Activated naive CD8-positive, alpha-beta T cell treated with anti-CD3 and anti-CD28 coated beads for 36 hours (primary cell): ENCODE measurements around the gene MLLT1. TPM values are rescaled to one million over a fixed set of nuclear protein-coding genes. Genes with fewer than 3 reads are reported as not detected.
A peak's percentile ranks its signal among the peaks of the same experiment; 100 is the strongest.

Experiments used
- DNase-seq: peaks from one replicate; pipeline ENCODE4 v3.0.0; 2021
- H3K27ac Mint-ChIP-seq: one replicate; pipeline ENCODE4 v1.8.0; 2022; ENCODE audit warnings: mild to moderate bottlenecking, moderate library complexity, mixed read lengths
- H3K27me3 Mint-ChIP-seq: one replicate; pipeline ENCODE4 v1.8.0; 2022; ENCODE audit warnings: mild to moderate bottlenecking, mixed read lengths
- H3K36me3 Mint-ChIP-seq: one replicate; pipeline ENCODE4 v1.8.0; 2021; ENCODE audit warnings: mild to moderate bottlenecking, mixed read lengths
- H3K4me1 Mint-ChIP-seq: one replicate; pipeline ENCODE4 v1.8.0; 2021; ENCODE audit warnings: mixed read lengths
- H3K4me3 Mint-ChIP-seq: one replicate; pipeline ENCODE4 v1.8.0; 2022; ENCODE audit warnings: mild to moderate bottlenecking, moderate library complexity, mixed read lengths
- H3K9me3 Mint-ChIP-seq: one replicate; pipeline ENCODE4 v1.8.0; 2022; ENCODE audit warnings: mixed read lengths
- total RNA-seq, 2 experiments: library from RNA; stranded (reverse); gene quantifications; one replicate each; pipeline ENCODE4 v1.2.3, GENCODE V29; 2021

Gene MLLT1
- total RNA-seq, 2 experiments from 2014 or later: 55.2 to 56.8 TPM

DNA sequence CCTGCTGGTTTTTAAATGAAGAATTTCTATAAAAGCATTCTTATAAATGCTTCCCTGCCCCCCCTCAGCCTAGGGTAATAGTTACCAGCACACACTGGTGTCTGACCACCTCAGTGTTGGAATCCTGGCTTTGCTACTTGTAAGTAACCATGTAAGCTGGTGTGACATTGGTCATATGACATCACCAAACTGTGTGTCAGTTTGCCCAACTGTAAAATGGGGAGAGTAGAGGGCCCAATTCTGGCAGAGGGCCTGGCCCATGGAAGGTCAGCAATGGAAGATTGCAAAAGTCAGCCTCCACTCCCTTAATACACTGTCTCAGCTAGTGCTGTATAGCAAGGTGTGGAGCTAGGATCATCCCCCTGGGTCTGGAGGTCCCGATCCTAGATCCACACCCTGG lies 112.7 kb downstream of the MLLT1 start:
- H3K4me1 Mint-ChIP-seq: no peaks in the 10 kb centered on the region
- peaks cover 10% of the 10 kb centered on the region for H3K9me3 Mint-ChIP-seq
- DNase-seq: no peak
- no peak overlapping the region for H3K4me3 Mint-ChIP-seq
- no peaks in the 10 kb centered on the region for H3K36me3 Mint-ChIP-seq
- H3K27me3 Mint-ChIP-seq: no peaks in the 10 kb centered on the region
- no peak overlapping the region for H3K27ac Mint-ChIP-seq

DNA sequence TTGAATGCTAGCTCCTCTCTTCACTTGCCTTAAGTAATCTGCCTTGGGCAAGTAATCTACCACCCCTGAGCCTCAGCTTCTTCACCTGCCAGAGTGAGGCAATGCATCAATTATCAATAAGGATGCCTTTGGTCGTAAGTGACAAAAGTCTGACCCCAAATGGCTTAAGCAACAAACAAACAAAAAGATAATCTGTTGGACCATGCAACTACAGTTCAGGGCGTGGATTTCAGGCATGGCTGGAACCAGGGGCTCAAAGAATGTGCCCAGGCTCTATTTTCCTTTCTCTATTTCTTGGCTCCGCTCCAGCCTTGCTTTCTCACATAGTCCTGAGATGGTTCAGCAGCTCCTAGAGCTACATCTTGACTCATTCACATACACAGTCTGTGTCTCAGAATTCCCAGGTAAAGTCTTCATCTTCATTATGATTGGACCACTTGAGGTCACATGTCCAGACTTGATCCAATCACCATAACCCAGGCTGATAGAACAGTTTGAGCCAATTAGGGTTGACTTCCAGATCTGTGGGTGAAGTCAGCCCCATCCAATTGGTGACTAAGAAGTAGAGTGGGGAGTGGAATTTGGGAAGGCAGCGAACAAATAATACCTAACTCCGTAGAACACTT lies 114.8 kb downstream of the MLLT1 start:
- H3K27ac Mint-ChIP-seq: no peak overlapping the region
- H3K36me3 Mint-ChIP-seq: no peaks in the 10 kb centered on the region
- no peak overlapping the region for H3K4me3 Mint-ChIP-seq
- no peaks in the 10 kb centered on the region for H3K27me3 Mint-ChIP-seq
- DNase-seq: no peak
- peaks cover 9% of the 10 kb centered on the region for H3K4me1 Mint-ChIP-seq
- peaks cover 4% of the 10 kb centered on the region for H3K9me3 Mint-ChIP-seq

DNA sequence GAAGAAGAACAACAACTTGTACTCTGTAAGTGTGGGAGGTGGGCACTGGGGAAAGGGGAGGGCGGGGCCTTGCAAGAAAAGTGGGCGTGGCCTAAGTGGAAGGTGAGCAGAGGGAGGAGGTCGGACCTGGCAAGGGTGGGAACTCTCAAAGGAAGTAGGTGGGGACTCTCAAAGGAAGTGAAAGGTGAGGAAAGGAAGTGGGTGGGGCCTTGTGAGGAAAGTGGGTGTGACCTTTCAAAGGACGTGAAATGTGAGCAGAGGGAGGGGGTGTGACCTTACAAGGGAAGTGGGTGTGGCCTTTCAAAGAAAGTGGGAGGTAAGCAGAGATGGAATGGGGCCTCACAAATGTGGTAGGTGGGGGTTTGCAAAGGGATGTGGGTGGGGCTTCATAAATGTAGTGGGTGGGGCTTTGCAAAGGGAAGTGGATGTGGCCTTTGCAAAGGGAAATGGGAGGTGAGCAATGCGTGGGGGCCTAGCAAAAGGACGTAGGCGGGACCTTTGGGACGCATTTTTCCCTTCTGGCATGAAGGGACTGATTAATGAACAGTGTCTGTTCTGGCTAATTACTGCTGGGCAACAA lies 118.4 kb downstream of the MLLT1 start:
- peak; percentile 71 for DNase-seq
- H3K27me3 Mint-ChIP-seq: no peaks in the 10 kb centered on the region
- no peaks in the 10 kb centered on the region for H3K36me3 Mint-ChIP-seq
- H3K4me1 Mint-ChIP-seq: peaks cover 9% of the 10 kb centered on the region
- H3K9me3 Mint-ChIP-seq: peaks cover 11% of the 10 kb centered on the region
- H3K4me3 Mint-ChIP-seq: no peak overlapping the region
- H3K27ac Mint-ChIP-seq: peak overlapping the region; percentile 12

Other genes starting within 250 kb of the MLLT1 start
- 10 to 100 TPM in 1 of 2 experiments, 1 to 10 TPM in 1; 9.5 to 10.3 TPM for gene RFX2, start 169.5 kb downstream of the MLLT1 start, total RNA-seq
- gene ACSBG2, start 144.3 kb downstream of the MLLT1 start, total RNA-seq: not detected
- not detected for gene ACER1, start 53.6 kb upstream of the MLLT1 start, total RNA-seq
- gene CLPP, start 81.6 kb upstream of the MLLT1 start, total RNA-seq: 100 to 1,000 TPM; 194 to 196 TPM
- 10 to 100 TPM; 26.7 to 29.6 TPM for gene ALKBH7, start 92.8 kb upstream of the MLLT1 start, total RNA-seq
- gene PSPN, start 96.0 kb upstream of the MLLT1 start, total RNA-seq: 1 to 10 TPM in 1 of 2 experiments, under 1 TPM in 1; 0.92 to 1.2 TPM
- 10 to 100 TPM; 72.2 to 72.7 TPM for gene GTF2F1, start 113.2 kb upstream of the MLLT1 start, total RNA-seq
- gene KHSRP, start 144.8 kb upstream of the MLLT1 start, total RNA-seq: 100 to 1,000 TPM; 483 to 489 TPM
- under 1 TPM; 0.52 to 0.60 TPM for gene SLC25A41, start 153.8 kb upstream of the MLLT1 start, total RNA-seq
- 10 to 100 TPM; 14.8 to 18.4 TPM for gene SLC25A23, start 179.8 kb upstream of the MLLT1 start, total RNA-seq
- 1 to 10 TPM; 2.1 to 2.5 TPM for gene CRB3, start 184.3 kb upstream of the MLLT1 start, total RNA-seq
- 10 to 100 TPM; 62.4 to 63.2 TPM for gene DENND1C, start 201.8 kb upstream of the MLLT1 start, total RNA-seq
- 1 to 10 TPM; 7.3 to 7.8 TPM for gene TUBB4A, start 222.3 kb upstream of the MLLT1 start, total RNA-seq